ENCODE results near the gene CFAP97.
A peak's percentile ranks its signal among the peaks of the same experiment; 100 is the strongest.
"Not testable (repeated sequence)": the region's sequence is repeated elsewhere in the genome, so short reads cannot be mapped to it uniquely, and the experiment has no call there.

CFAP97 gene

GRCh38 chr4:185203486-185204237 is at the start of gene CFAP97:
TSS of gene CFAP97 (minus strand) at chr4:185204000. CDS start at chr4:185191196, 12,804 bp downstream.
- DNase-seq, result peak; percentile 89

- DNase-seq, result no peak
These were observed 45.3 kb upstream of the CFAP97 start for GRCh38 chr4:185249105-185249504.

DNA sequence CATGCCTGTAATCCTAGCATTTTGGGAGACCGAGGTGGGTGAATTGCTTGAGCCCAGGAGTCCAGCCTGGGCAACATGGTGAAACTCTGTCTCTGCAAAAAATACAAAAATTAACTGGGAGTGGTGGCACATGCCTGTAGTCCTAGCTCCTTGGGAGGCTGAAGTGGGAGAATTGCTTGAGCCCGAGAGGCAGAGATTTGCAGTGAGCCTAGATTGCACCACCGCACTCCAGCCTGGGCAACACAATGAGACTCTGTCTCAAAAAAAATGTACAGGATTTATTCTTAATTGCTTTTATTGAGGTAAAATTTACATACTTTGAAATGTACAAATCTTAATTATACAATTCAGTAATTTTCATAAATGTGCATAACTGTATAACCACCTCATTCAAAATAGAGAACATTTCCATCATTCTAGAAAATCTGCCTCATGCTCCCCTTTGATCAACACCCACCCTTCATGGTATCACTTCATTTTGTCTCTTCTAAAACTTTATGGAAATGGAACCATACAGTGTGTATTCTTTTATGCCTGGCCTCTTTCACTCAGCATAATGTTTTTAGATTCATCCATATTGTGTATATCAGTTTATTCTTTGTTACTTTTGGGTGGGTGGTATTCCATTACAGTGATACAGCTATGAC is 44.7 kb upstream of the CFAP97 start:
- no peak for DNase-seq

GRCh38 chr4:185247151-185247550 is 43.4 kb upstream of the CFAP97 start:
- no peak for DNase-seq

DNA sequence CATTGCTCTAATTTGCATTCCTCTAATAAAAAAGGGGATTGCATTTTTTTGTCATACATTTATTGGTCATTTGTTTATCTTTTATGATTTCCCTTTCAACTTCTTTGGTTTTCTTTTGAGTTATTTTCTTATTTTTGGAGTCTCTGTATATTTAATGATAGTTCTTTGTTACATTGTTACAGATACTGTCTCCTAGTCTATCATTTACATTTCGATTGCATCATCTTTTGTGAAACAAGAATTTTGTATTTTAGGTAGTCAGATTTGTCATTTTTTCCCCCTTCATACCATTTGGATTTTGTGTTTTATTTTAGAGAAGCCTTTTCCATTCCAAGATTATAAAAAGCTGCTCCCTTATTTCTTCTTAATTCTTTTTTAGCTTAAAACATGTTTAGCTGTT is 42.7 kb upstream of the CFAP97 start:
- DNase-seq, result no peak

- no peak for DNase-seq
These were observed 41.0 kb upstream of the CFAP97 start for GRCh38 chr4:185244763-185245162.

DNA sequence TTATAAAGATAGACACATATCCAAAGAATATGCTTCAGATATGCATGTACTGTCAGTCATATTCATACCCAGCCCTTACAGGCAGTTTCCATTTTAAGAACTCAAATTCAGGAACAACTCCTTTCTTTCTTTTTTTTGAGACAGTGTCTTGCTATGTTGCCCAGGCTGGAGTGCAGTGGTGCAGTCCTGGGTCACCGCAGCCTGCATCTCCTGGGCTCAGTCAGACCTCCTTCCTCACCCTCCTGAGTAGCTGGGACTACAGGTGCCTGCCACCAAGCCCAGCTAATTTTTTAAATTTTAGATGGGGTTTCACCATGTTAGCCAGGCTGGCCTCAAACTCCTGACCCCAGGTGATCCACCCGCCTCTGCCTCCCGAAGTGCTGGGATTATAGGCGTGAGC is 40.1 kb upstream of the CFAP97 start:
- DNase-seq, result no peak

DNA sequence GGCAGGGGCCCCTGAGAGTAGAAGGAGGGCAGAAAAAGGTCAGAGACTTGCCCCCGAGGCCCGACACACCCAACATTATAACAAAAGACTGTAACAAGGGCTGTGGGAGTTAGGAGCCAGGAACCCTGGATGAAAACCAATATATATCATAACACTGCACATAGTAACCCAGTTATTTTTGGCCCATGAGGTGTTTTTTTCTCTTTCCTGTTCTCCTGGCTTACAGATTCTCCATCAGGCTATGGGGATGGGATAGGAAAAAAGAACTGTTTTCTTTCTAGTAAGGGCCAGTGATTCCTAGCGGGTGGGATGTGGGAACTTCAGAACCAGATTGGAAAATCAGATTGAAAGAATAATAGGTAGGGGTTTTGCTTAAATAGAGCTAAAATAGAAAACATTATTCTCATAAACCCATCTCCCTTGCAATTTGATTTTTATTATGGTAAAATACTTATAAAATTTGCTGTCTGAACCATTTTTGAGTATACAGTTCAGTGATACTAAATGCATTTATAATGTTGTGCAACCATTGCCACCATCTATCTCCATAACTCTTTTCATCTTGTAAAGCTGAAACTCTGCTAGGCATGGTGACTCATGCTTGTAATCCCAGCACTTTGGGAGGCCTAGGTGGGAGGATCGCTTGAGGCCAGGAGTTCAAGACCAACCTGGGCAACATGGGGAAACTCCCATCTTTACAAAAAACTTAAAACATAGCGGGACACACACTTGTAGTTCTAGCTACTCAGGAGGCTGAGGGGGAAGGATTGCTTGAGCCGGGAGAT is 39.1 kb upstream of the CFAP97 start:
- no peak for DNase-seq

DNA sequence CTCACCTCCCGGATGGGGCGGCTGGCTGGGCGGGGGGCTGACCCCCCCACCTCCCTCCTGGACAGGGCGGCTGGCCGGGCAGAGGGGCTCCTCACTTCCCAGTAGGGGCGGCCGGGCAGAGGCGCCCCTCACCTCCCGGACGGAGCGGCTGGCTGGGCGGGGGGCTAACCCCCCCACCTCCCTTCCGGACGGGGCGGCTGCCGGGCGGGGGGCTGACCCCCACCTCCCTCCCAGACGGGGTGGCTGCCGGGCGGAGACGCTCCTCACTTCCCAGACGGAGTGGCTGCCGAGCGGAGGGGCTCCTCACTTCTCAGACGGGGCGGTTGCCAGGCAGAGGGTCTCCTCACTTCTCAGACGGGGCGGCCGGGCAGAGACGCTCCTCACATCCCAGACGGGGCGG is 36.7 kb upstream of the CFAP97 start:
- not testable (repeated sequence) for DNase-seq

DNA sequence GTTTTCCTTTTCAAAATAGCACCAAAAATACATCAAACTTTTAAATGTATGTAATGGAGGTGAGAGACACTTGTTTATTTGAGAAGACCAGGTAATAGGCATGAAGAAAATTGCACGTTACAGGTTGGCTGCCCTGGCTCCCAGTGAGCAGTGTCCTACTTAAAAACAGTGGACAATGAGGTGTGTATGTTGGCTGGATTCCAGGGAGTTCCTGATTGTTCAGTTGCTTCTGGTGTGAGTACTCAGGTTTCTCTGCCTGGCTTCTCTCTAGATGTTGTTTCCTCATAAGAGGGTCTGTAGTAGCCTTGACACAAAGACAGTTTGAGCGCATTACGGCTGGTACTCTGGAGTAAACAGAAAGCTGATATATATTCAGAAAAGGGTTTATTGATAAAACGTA is 35.0 kb upstream of the CFAP97 start:
- DNase-seq, result no peak

- DNase-seq, result no peak
These were observed 34.4 kb upstream of the CFAP97 start for GRCh38 chr4:185238215-185238681.

- no peak for DNase-seq
These were observed 33.4 kb upstream of the CFAP97 start for GRCh38 chr4:185237175-185237574.

DNA sequence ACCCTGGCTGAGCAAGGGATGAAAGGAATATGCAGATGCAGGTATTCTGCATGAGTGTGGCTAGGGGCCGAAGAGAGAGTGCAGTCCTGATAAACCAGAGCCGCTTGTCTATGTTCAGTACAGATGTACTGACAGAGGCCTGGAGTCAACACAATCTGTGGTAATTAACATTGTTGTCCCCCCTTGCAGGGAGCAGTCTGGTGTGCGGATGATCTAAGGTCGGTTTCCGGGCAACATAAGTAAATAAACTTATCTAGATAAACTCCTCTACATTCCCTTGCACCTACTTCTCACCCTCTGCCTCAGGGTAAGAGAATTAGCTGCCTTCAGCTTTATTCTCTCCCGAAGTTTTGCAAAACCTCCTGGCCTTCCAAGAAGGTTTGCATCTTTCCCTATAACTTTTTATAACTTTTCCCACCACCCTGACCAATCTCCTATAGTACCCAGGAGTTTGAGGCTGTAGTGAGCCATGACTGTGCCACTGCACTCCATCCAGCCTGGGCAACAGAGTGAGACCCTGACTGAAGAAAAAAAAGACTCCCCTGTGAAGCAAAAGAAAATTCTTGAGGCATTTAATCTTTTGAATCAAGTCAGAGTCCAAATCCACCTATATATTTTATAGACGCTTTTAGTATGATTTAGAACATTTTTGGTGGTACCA is 32.2 kb upstream of the CFAP97 start:
- no peak for DNase-seq

DNA sequence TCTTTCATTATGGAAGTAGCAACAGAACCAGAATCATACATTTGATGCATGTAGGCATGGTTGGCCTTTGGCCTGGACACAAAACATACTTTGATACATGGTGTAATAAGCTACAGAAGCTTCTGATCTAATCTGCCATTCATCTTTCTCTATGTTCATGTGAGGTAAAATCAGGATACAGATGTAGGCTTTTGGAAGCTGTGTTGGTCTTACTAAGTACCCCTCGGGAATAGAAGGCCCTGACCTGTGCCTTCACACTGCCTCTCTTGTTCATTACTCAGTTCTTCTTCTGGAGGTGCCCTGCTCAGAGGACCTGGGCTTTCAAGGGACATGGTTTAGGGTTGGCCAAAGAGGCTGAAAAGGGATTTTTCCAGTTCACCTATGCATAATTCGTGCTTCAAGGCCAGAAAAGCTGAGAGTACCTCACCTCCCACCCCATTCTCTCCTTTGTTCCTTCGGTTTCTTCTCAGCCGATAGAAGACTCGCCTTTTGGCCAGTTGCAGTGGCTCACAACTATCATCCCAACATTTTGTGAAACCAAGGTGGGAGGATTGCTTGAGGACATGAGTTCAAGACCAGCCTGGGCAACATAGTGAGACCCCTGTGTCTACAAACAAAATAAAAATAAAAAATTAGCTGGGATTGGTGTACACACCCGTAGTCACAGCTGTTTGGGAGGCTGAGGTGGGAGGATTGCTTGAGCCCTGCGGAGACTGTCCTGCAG is 31.5 kb upstream of the CFAP97 start:
- no peak for DNase-seq

DNA sequence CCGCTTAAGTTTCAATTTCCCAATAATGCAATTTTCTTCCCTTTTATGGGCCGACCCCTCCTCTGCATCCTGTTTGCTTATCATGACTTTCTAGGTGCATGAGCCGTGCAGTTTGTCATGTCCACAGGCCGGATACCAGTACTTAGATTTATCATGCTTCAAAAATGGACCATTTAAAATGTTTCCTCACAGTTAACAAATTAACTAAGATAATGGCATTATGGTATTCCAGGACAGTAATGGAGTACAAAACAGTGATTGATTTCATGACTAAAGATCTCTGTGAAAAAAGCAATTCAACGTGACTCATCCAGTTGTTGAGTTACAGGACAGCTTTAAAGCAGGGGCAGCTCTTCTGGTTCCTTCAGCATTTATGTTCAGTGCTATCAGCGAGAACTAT is 28.6 kb upstream of the CFAP97 start:
- no peak for DNase-seq

GRCh38 chr4:185229021-185229818 is 25.4 kb upstream of the CFAP97 start:
- DNase-seq, result no peak

GRCh38 chr4:185227713-185228278 is 24.0 kb upstream of the CFAP97 start:
- no peak for DNase-seq

GRCh38 chr4:185227131-185227551 is 23.3 kb upstream of the CFAP97 start:
- no peak for DNase-seq

GRCh38 chr4:185225940-185226339 is 22.1 kb upstream of the CFAP97 start:
- DNase-seq, result no peak

- no peak for DNase-seq
These were observed 20.8 kb upstream of the CFAP97 start for GRCh38 chr4:185224597-185224996.

GRCh38 chr4:185222598-185222997 is 18.8 kb upstream of the CFAP97 start:
- no peak for DNase-seq

All from activated CD8-positive, alpha-beta memory T cell treated with anti-CD3 and anti-CD28 coated beads for 24 hours (primary cell).